ENCODE results near the gene PTPRT.

DNA sequence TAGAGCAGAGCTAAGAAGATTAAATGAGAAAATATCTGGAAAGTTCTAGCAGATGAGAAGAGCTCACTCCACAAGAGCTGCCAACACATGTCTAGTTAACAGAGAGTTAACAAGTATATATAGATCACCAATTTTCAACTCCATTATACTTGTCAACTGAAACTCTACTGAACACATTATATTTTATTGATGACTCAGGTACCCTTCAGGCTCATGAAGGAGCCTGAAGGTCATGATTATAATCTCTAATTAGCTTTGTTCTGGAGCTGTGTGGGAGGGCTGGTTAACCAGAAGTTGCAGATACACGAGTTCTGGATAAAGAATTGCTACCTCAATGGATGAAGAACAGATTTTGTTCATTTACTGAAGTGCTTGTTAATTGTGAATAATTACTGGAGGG is 42.1 kb upstream of the PTPRT start:
- TF ChIP-seq EZH2 (IDR thresholded peaks at IDR 0.05): no peak
- no peak for TF ChIP-seq POLR2AphosphoS5 (IDR thresholded peaks at IDR 0.05; ENCODE audit: borderline replicate concordance, low read depth, low read length)
- TF ChIP-seq FOXP2 (optimal IDR thresholded peaks at IDR 0.05; ENCODE audit: control extremely low read depth, extremely low read length, insufficient read depth): no peak
